ENCODE results near the gene LUZP2. TPM values are rescaled to one million over a fixed set of nuclear protein-coding genes. Genes with fewer than 3 reads are reported as not detected.

The LUZP2 gene
- total and polyA plus RNA-seq, 2 of the 8 experiments (the other 6 are each of a cell fraction or from before 2014, with no cell fraction given) = 0.79 to 1.5 TPM

DNA sequence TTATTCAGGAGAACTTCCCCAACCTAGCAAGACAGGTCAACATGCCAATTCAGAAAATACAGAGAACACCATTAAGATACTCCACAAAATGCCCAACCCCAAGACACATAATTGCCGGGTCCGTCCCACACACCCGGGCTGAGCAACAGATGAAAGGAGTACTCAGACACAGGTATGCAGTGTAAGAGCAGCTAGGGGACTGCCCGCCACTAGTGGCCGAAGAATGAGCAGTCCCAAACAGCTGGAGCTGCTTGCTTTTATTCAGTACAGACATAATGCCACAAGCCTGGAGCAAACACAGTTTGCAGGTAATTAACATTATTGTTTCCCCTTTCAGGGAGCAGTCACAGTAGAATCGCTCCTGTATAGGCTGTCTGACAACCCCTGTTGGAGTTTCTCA, 364.6 kb downstream of the LUZP2 start:
- no peak overlapping the region for H2BK120ac ChIP-seq (replicated peaks; ENCODE audit: low read depth, low read length)
- no peak overlapping the region for H2BK12ac ChIP-seq (ENCODE audit: low read depth, low read length)
- no peak overlapping the region for H3K27ac ChIP-seq (ENCODE audit: low read depth, low read length)
- no peaks in the 10 kb centered on the region for H4K20me1 ChIP-seq (replicated peaks in 1 of 2; ENCODE audit: control insufficient read depth in 1 of 2, insufficient read depth in 2 of 2, low read length in 2 of 2)
- H2BK20ac ChIP-seq (ENCODE audit: low read length) = no peak overlapping the region
- peaks cover 9 to 11% of the 10 kb centered on the region in 2 experiments for H3K9me3 ChIP-seq (ENCODE audit: insufficient read depth in 2 of 2, low read depth in 1 of 2, low read length in 1 of 2)
- H2AK5ac ChIP-seq (ENCODE audit: low read depth, low read length) = no peak overlapping the region
- DNase-seq (ENCODE audit: low read depth in 1 of 2, low spot score in 2 of 2) = no peak
- no peak overlapping the region for H3K56ac ChIP-seq (replicated peaks; ENCODE audit: insufficient read length, low read depth, low read length)
- H4K91ac ChIP-seq (replicated peaks; ENCODE audit: insufficient read length, low read length) = no peak overlapping the region
- H4K5ac ChIP-seq (ENCODE audit: insufficient read length, low read depth, low read length) = no peak overlapping the region
- no peaks in the 10 kb centered on the region for H3K79me2 ChIP-seq (ENCODE audit: control insufficient read depth in 1 of 2, insufficient read depth in 2 of 2, low read length in 2 of 2)
- no peak overlapping the region for H3K14ac ChIP-seq (ENCODE audit: insufficient read length)
- no peaks in the 10 kb centered on the region; a peak in 1 of 8 replicates for H3K36me3 ChIP-seq (ENCODE audit: control insufficient read depth in 2 of 4, insufficient read depth in 4 of 4, low read length in 3 of 4)
- no peak overlapping the region for H3K9ac ChIP-seq (replicated peaks in 1 of 4; ENCODE audit: extremely low read depth in 1 of 4, low read depth in 3 of 4, low read length in 3 of 4)
- CTCF ChIA-PET (ENCODE audit: partially characterized antibody) = interaction anchor here (1.0 kb wide), 1 partner anchor 80 kb away, joined by 3 read pairs; no protein-coding TSS in a partner anchor
- H4K8ac ChIP-seq (ENCODE audit: extremely low read depth, insufficient read depth, low read length) = no peak overlapping the region
- FAIRE-seq = no peak
- H3K4me2 ChIP-seq (ENCODE audit: insufficient read depth in 1 of 2, low read depth in 2 of 2, low read length in 2 of 2) = no peak overlapping the region
- H3K4ac ChIP-seq (replicated peaks; ENCODE audit: insufficient read length, low read depth, low read length) = no peak overlapping the region
- H3K23me2 ChIP-seq (ENCODE audit: low read depth, low read length) = no peaks in the 10 kb centered on the region
- H2AFZ ChIP-seq (ENCODE audit: low read length) = no peak overlapping the region
- POLR2A ChIA-PET (ENCODE audit: partially characterized antibody) = no interaction called here
- H3K18ac ChIP-seq (ENCODE audit: extremely low read depth, low read length) = no peak overlapping the region
- H3K4me3 ChIP-seq (ENCODE audit: extremely low read depth in 1 of 4, insufficient read depth in 2 of 4, low read depth in 3 of 4, low read length in 4 of 4) = no peak overlapping the region
- H2BK15ac ChIP-seq (ENCODE audit: low read length) = no peak overlapping the region
- no peaks in the 10 kb centered on the region; a peak in 1 of 7 replicates for H3K4me1 ChIP-seq (replicated peaks in 1 of 4; ENCODE audit: control insufficient read depth in 3 of 4, insufficient read depth in 4 of 4, low read length in 3 of 4)
- WGBS, 2 experiments (ENCODE audit: extremely low coverage in 1 of 2, insufficient coverage in 1 of 2, insufficient read length in 1 of 2, insufficient replicate concordance in 2 of 2, low coverage in 1 of 2, low lambda C conversion rate in 2 of 2, missing lambda C conversion rate in 1 of 2) = 87% methylated on average over 6 of the region's 6 CpGs; no CpG with 5 or more reads in 1 of the 2 experiments
- H3K27me3 ChIP-seq (replicated peaks in 1 of 4; ENCODE audit: control insufficient read depth in 3 of 4, extremely low read depth in 1 of 4, insufficient read depth in 3 of 4, low read length in 3 of 4) = no peaks in the 10 kb centered on the region
- H2BK5ac ChIP-seq (ENCODE audit: low read depth, low read length) = no peak overlapping the region
- no peak overlapping the region for H3K23ac ChIP-seq (ENCODE audit: insufficient read length)
- no peaks in the 10 kb centered on the region for H3K79me1 ChIP-seq (ENCODE audit: low read depth, low read length)
- TF ChIP-seq KDM1A (IDR thresholded peaks at IDR 0.05; ENCODE audit: borderline replicate concordance, low read length) (no peak), CEBPB (IDR thresholded peaks at IDR 0.05; ENCODE audit: low read depth, low read length) (no peak), CBX8 (IDR thresholded peaks at IDR 0.05; ENCODE audit: borderline replicate concordance, low read depth, low read length) (no peak), TCF12 (IDR thresholded peaks at IDR 0.05; ENCODE audit: low read depth, low read length) (no peak), GTF2F1 (IDR thresholded peaks at IDR 0.05; ENCODE audit: borderline replicate concordance, low read depth, low read length) (no peak), SUZ12 (IDR thresholded peaks at IDR 0.05; ENCODE audit: low read length) (no peak), POLR2A (IDR thresholded peaks at IDR 0.05; ENCODE audit: control extremely low read depth in 1 of 2, low read depth in 2 of 2, low read length in 2 of 2) (no peak), RAD21 (IDR thresholded peaks at IDR 0.05 in 1 of 2, conservative IDR thresholded peaks at IDR 0.05 in 1 of 2; ENCODE audit: low read depth in 2 of 2, low read length in 2 of 2) (no peak), MAFK (IDR thresholded peaks at IDR 0.05; ENCODE audit: low read depth, low read length) (no peak), RBBP5 (IDR thresholded peaks at IDR 0.05; ENCODE audit: borderline replicate concordance, low read depth, low read length) (no peak), SRF (IDR thresholded peaks at IDR 0.05; ENCODE audit: low read depth, low read length) (no peak), BRCA1 (IDR thresholded peaks at IDR 0.05; ENCODE audit: low read depth, low read length) (no peak), HDAC2 (IDR thresholded peaks at IDR 0.05; ENCODE audit: borderline replicate concordance in 1 of 2, low read depth in 2 of 2, low read length in 2 of 2) (no peak)
- TF ChIP-seq, protein P1, sequence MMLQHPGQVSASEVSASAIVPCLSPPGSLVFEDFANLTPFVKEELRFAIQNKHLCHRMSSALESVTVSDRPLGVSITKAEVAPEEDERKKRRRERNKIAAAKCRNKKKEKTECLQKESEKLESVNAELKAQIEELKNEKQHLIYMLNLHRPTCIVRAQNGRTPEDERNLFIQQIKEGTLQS (IDR thresholded peaks at IDR 0.05; ENCODE audit: insufficient read depth, low read depth, low read length) = no peak

All from H1 (cell line).